GM10266 (cell line): ENCODE results near the gene LAMP5.

Experiments used
- DNase-seq: peaks from one replicate; pipeline ENCODE4 v3.0.0; 2012; ENCODE audit errors: extremely low spot score
- TF ChIP-seq, protein P1 (sequence below): IDR thresholded peaks from 2 replicates; pipeline ENCODE4 v1.5.1; 2012; ENCODE audit warnings: mild to moderate bottlenecking, low read depth; ENCODE audit not compliant: control insufficient read depth, insufficient read depth; ENCODE audit errors: missing control alignments

Gene LAMP5

DNA sequence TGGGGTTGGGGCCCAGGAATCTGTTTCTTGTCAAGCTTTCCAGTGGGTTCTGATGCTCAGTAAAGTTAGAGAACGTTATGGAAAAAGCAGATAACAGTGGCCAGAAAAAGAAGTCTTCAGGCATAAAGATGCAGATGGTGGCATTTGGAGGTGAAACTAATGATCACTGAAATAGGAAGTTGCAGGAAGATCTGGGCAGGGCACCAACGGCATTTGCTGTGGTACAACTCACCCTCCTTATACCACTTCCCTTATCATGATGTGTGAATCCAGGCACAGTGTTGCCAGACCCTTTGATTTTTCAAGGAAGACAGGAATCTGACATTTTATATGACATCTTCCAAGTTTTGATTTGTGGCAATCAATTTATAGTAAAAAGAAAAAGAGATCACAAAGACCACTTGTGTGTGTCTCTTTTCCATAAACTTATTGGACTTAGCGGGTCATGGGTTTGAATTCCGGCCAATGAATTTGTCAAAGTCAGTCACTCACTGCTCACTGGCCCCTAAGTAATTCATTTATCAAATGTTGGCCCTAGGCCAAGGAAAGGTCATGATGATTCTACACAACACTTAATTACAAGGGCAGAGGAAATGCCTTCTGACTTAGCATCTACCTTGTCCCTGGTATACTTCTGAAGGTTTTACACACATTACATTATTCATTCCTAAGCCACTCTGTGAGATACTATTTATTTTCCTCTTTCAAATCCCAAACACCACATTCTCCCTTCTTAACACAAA lies 37.6 kb downstream of the LAMP5 start:
- TF ChIP-seq, protein P1, sequence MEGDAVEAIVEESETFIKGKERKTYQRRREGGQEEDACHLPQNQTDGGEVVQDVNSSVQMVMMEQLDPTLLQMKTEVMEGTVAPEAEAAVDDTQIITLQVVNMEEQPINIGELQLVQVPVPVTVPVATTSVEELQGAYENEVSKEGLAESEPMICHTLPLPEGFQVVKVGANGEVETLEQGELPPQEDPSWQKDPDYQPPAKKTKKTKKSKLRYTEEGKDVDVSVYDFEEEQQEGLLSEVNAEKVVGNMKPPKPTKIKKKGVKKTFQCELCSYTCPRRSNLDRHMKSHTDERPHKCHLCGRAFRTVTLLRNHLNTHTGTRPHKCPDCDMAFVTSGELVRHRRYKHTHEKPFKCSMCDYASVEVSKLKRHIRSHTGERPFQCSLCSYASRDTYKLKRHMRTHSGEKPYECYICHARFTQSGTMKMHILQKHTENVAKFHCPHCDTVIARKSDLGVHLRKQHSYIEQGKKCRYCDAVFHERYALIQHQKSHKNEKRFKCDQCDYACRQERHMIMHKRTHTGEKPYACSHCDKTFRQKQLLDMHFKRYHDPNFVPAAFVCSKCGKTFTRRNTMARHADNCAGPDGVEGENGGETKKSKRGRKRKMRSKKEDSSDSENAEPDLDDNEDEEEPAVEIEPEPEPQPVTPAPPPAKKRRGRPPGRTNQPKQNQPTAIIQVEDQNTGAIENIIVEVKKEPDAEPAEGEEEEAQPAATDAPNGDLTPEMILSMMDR = no peak
- DNase-seq = no peak

- no peak for DNase-seq
- TF ChIP-seq, protein P1 = no peak
These were observed 41.4 kb downstream of the LAMP5 start for GRCh38 chr20:9555781-9556180.

DNA sequence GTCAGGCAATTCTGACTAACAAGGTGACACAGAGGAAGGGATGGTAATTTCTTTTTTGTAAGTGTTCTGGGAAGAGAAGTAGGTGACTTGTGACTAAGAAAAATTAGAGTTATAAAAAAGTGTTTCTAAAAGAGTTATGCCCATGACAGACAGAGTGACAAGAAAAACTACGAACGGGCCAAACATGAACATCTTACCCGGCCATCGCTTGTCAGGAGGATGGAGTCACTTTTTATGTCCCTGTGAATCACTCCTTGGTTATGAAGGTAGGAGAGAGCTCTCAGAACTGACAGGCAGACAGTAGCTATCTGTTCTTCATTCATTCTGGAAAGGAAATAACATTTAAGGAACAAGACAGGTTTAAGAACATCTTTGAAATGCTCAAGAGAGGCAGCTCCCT lies 43.0 kb downstream of the LAMP5 start:
- TF ChIP-seq, protein P1 = no peak
- no peak for DNase-seq

- TF ChIP-seq, protein P1 = no peak
- DNase-seq = no peak
These were observed 51.6 kb downstream of the LAMP5 start for GRCh38 chr20:9565910-9566550.

DNA sequence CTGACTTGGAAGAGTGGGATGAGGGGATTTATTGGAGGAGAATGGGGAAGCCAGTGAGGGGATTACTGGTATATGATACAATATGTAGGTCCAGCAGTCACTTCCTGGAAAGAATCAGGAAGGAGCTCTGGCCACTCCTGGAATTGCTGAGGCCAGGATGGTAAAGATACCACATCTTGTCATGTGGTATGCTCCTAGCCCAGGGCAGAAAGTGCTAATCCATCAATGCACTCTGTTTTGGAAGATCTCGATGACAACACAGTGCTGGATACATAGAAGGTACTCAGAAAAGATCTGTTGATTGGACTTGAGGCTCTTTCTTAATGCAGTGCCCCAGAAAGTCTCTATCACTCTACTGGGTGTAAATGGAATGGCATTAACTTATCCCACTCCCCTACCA lies 52.6 kb downstream of the LAMP5 start:
- DNase-seq = no peak
- TF ChIP-seq, protein P1 = no peak

GRCh38 chr20:9570612-9571011 lies 56.2 kb downstream of the LAMP5 start:
- no peak for DNase-seq

GRCh38 chr20:9571783-9572182 lies 57.4 kb downstream of the LAMP5 start:
- TF ChIP-seq, protein P1 = no peak
- no peak for DNase-seq

More at GRCh38 chr20:9570612-9571011, 56.2 kb downstream of the LAMP5 start:
- TF ChIP-seq, protein P1 = no peak
